Measurements from ENCODE around the gene IRAK1. TPM values are rescaled to one million over a fixed set of nuclear protein-coding genes. Genes with fewer than 3 reads are reported as not detected.

IRAK1 gene
- total RNA-seq, 1 experiment from 2014 or later = 432 TPM

DNA sequence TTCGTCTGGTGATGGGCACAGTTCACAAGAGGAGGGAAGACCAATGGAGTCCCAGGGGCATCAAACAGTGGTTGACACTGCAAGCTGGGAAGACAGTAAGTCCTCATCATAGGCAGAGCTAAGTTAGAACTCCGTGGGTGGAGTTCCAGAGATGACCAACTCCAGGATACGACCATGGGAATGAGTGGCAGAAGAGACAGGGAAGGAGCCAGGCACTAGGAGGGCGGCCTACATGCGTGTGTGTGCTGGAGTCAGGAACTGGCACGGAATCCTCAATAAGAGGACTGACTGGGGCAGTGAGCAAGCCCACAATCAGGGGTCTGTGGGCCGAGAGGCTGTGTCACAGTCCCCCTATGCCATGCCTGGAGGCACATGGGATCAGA is 30.4 kb upstream of the IRAK1 start:
- DNase-seq (ENCODE audit: low read depth, low spot score) (no peak), ATAC-seq (no peak)
- CTCF ChIA-PET = no interaction called here
- TF ChIP-seq SIN3A (IDR thresholded peaks at IDR 0.05; ENCODE audit: borderline replicate concordance, insufficient read depth, low read depth, low read length) (no peak), TCF7L2 (IDR thresholded peaks at IDR 0.05; ENCODE audit: low read depth, low read length) (no peak), POLR2AphosphoS5 (IDR thresholded peaks at IDR 0.05; ENCODE audit: low read depth, low read length) (no peak), REST (IDR thresholded peaks at IDR 0.05; ENCODE audit: insufficient read depth in 1 of 2, low read depth in 2 of 2, low read length in 1 of 2) (no peak)
- TF ChIP-seq, protein P1, sequence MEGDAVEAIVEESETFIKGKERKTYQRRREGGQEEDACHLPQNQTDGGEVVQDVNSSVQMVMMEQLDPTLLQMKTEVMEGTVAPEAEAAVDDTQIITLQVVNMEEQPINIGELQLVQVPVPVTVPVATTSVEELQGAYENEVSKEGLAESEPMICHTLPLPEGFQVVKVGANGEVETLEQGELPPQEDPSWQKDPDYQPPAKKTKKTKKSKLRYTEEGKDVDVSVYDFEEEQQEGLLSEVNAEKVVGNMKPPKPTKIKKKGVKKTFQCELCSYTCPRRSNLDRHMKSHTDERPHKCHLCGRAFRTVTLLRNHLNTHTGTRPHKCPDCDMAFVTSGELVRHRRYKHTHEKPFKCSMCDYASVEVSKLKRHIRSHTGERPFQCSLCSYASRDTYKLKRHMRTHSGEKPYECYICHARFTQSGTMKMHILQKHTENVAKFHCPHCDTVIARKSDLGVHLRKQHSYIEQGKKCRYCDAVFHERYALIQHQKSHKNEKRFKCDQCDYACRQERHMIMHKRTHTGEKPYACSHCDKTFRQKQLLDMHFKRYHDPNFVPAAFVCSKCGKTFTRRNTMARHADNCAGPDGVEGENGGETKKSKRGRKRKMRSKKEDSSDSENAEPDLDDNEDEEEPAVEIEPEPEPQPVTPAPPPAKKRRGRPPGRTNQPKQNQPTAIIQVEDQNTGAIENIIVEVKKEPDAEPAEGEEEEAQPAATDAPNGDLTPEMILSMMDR (IDR thresholded peaks at IDR 0.05) = no peak
- intact Hi-C loops (cut with micrococcal nuclease; ENCODE audit: unreplicated experiment) (no loop called here), in situ Hi-C loops (cut with HindIII; ENCODE audit: low pct_unique_long_range_greater_than_20kb, low sequenced_read_pairs) (no loop called here)
- Histone ChIP-seq H3K36me3 (ENCODE audit: control insufficient read depth, insufficient read depth, low read length) (no peaks in the 10 kb centered on the region; the same call in 1 of the 2 replicates), H3K27ac (ENCODE audit: low read length) (no peak overlapping the region), H3K4me1 (ENCODE audit: control insufficient read depth, insufficient read depth, low read length) (peaks cover 37% of the 10 kb centered on the region), H3K9me3 (ENCODE audit: control insufficient read depth, insufficient read depth, low read depth, low read length) (no peaks in the 10 kb centered on the region), H3K27me3 (ENCODE audit: control insufficient read depth, insufficient read depth, low read length) (no peaks in the 10 kb centered on the region), H3K4me3 (ENCODE audit: low read depth in 2 of 2, low read length in 2 of 2) (no peak overlapping the region)
- BruUV-seq (replicated peaks) = no TSS peak
- POLR2A ChIA-PET = no interaction called here

DNA sequence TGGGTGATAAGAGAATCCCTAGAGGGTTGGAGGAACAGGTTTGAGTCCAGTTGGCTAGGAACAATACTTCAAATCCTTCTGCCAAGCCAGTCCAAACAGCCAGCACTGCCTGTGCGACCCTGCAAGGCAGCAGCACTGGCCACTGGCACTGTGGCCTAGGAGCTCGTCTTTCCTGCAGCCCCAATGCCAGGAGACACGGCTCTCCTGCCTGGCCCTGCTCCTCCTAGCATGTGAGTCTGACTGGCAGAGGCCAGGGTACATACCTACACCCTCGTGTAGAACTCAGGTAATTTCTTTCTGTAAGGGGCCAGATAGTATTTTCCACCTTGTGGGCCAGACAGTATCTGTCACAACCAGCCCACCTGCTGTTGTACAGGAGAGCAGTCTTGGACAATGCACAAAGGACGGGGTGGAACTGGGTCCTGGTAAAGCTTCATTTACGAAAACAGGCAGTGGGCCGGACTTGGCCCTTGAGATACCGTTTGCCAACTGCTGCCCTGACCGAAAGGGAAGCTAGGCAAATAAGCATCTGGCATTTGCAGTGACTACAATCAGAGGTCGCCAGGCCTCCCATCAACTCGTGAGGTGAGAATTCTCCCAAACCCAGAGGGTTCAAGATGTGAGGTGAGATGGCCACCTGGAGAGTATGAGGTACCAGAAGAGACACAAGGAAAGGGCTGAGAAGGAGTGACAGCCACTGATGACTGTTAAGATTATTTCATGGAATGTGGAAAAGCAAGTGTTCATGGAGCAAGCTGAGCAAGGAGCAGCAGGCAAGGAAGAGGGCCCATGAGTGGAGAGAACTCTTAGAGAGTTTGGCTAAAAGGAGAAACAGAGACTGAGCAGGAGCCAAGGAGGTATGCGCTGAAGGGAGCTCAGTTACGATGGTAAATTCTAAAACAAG is 29.8 kb upstream of the IRAK1 start:
- H3K27me3 ChIP-seq (ENCODE audit: control insufficient read depth, insufficient read depth, low read length) = no peaks in the 10 kb centered on the region
- H3K4me3 ChIP-seq (ENCODE audit: low read depth in 2 of 2, low read length in 2 of 2) = no peak overlapping the region
- in situ Hi-C loops (cut with HindIII; ENCODE audit: low pct_unique_long_range_greater_than_20kb, low sequenced_read_pairs) (no loop called here), intact Hi-C loops (cut with micrococcal nuclease; ENCODE audit: unreplicated experiment) (no loop called here)
- no peak for DNase-seq (ENCODE audit: low read depth, low spot score)
- peaks cover 37% of the 10 kb centered on the region for H3K4me1 ChIP-seq (ENCODE audit: control insufficient read depth, insufficient read depth, low read length)
- BruUV-seq (replicated peaks) = no TSS peak
- POLR2A ChIA-PET = no interaction called here
- H3K36me3 ChIP-seq (ENCODE audit: control insufficient read depth, insufficient read depth, low read length) = peaks cover under 1% of the 10 kb centered on the region; the same call in 1 of the 2 replicates
- CTCF ChIA-PET = no interaction called here
- H3K27ac ChIP-seq (ENCODE audit: low read length) = no peak overlapping the region
- no peaks in the 10 kb centered on the region for H3K9me3 ChIP-seq (ENCODE audit: control insufficient read depth, insufficient read depth, low read depth, low read length)
- TF ChIP-seq POLR2AphosphoS5 (IDR thresholded peaks at IDR 0.05; ENCODE audit: low read depth, low read length) (no peak), SIN3A (IDR thresholded peaks at IDR 0.05; ENCODE audit: borderline replicate concordance, insufficient read depth, low read depth, low read length) (no peak)
- TF ChIP-seq, protein P1 (IDR thresholded peaks at IDR 0.05) = no peak
- no peak for ATAC-seq

Measured in Panc1 (cell line).